KMS-11 (cell line): ENCODE data around the gene G0S2.

Source experiments
- H2AFZ ChIP-seq: fragments of 200-600 bp; sonication (generic); 2 replicates; pipeline ENCODE4 v1.6.1; 2016; ENCODE audit warnings: antibody characterized with exemption, mixed run types, low read depth
- H3K27ac ChIP-seq: fragments of 200-600 bp; sonication (generic); 2 replicates; pipeline ENCODE4 v1.6.1; 2016; ENCODE audit warnings: mild to moderate bottlenecking, mixed run types
- H3K27me3 ChIP-seq: fragments of 200-600 bp; sonication (generic); 2 replicates; pipeline ENCODE4 v1.6.1; 2017; ENCODE audit warnings: mild to moderate bottlenecking, low read depth, mixed run types, moderate library complexity; ENCODE audit not compliant: insufficient read depth
- H3K36me3 ChIP-seq: fragments of 200-600 bp; sonication (generic); 2 replicates; pipeline ENCODE4 v1.6.1; 2017; ENCODE audit warnings: mild to moderate bottlenecking, mixed run types; ENCODE audit not compliant: insufficient read depth
- H3K4me1 ChIP-seq: fragments of 200-600 bp; sonication (generic); 2 replicates; pipeline ENCODE4 v1.6.1; 2016; ENCODE audit warnings: mild to moderate bottlenecking, low read depth, mixed run types; ENCODE audit not compliant: poor library complexity, severe bottlenecking
- H3K4me2 ChIP-seq: fragments of 200-600 bp; sonication (generic); 2 replicates; pipeline ENCODE4 v1.7.0; 2016; ENCODE audit warnings: mild to moderate bottlenecking, mixed run types
- H3K4me3 ChIP-seq: fragments of 200-600 bp; sonication (generic); IDR thresholded peaks from 2 replicates; pipeline ENCODE4 v1.6.1; 2017; ENCODE audit warnings: low read depth, low read length, mixed read lengths; ENCODE audit not compliant: insufficient read depth
- H3K79me2 ChIP-seq: fragments of 200-600 bp; sonication (generic); 2 replicates; pipeline ENCODE4 v1.6.1; 2016; ENCODE audit warnings: low read depth, mixed run types; ENCODE audit not compliant: insufficient read depth
- H3K9ac ChIP-seq: fragments of 200-600 bp; sonication (generic); 2 replicates; pipeline ENCODE4 v1.6.1; 2016; ENCODE audit warnings: mild to moderate bottlenecking, mixed run types
- H4K20me1 ChIP-seq: fragments of 200-600 bp; sonication (generic); 2 replicates; pipeline ENCODE4 v1.6.1; 2016; ENCODE audit warnings: mild to moderate bottlenecking, mixed run types; ENCODE audit not compliant: insufficient read depth
- TF ChIP-seq, protein P1 (sequence below): fragments of 200-600 bp; sonication (generic); conservative IDR thresholded peaks from 2 replicates; pipeline ENCODE4 v1.6.1; 2017; ENCODE audit warnings: low read depth, mild to moderate bottlenecking, antibody characterized with exemption, low read length, moderate library complexity, mixed read lengths

The G0S2 gene

DNA sequence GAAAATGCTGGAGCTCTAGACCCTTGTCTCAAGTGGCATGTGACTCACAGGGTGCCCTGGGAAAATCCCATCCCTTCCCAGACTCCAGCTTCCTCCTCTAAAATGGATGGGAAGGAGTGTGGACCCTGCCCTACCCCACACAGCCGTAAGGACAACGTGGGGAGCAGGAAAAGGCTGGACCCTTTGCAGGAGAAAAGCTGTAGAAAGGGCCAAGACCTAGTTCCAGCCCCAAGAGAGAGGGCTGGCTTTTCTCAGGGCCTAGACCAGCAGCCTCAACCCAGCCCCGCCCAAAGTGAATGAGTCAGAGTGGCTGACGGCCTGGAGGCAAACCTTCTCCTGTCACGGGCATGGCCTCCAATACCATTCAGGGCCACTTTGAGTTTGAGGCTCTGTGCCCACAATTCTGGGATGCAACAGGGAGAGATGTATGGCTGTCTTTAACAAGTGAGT, 24.0 kb upstream of the G0S2 start:
- Histone ChIP-seq H3K4me1 (no peaks in the 10 kb centered on the region), H2AFZ (no peak overlapping the region), H3K79me2 (no peaks in the 10 kb centered on the region), H3K4me2 (no peak overlapping the region), H4K20me1 (no peaks in the 10 kb centered on the region), H3K36me3 (no peaks in the 10 kb centered on the region), H3K4me3 (no peak overlapping the region), H3K27me3 (no peaks in the 10 kb centered on the region), H3K9ac (no peak overlapping the region), H3K27ac (no peak overlapping the region)
- TF ChIP-seq, protein P1, sequence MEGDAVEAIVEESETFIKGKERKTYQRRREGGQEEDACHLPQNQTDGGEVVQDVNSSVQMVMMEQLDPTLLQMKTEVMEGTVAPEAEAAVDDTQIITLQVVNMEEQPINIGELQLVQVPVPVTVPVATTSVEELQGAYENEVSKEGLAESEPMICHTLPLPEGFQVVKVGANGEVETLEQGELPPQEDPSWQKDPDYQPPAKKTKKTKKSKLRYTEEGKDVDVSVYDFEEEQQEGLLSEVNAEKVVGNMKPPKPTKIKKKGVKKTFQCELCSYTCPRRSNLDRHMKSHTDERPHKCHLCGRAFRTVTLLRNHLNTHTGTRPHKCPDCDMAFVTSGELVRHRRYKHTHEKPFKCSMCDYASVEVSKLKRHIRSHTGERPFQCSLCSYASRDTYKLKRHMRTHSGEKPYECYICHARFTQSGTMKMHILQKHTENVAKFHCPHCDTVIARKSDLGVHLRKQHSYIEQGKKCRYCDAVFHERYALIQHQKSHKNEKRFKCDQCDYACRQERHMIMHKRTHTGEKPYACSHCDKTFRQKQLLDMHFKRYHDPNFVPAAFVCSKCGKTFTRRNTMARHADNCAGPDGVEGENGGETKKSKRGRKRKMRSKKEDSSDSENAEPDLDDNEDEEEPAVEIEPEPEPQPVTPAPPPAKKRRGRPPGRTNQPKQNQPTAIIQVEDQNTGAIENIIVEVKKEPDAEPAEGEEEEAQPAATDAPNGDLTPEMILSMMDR, result no peak

DNA sequence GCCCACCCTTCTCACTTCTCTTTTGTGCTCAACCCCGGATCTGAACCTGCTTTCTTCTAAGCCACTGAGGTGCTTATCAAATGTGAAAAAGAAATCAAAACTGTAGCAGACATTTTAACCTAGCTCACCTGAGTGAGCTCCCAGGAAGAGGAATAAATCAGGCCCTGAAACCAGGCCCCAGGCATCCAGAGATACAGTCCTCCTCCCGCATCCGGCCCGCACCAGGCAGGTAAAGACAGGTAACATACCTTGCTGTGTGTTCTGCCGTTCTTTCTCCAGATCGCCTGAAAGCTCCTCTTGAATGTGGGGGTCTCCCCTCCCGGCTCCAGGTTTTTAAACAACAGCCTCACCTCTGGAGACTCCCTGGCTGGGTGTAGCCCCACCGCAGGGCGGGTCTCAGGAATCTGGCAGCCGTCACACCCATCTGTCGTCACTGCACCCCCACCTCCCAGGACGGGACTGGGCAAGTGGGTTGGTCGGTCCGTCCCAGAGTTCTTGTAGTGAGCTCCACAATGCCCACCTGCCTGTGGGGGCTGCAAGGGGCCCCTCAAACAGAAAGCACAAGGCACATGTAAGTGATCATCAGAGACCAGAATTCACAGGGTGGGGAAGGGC, 23.0 kb upstream of the G0S2 start, which contains the start of gene LAMB3:
LAMB3 (minus strand) TSS at position 305 of the 615 bp plus-strand sequence. CDS start 1,481 bp downstream, outside the sequence.
- Histone ChIP-seq H3K4me2 (no peak within 1 kb of the TSS), H2AFZ (no peak within 1 kb of the TSS), H3K27me3 (no peaks in the 10 kb centered on the region), H3K36me3 (no peaks in the 10 kb centered on the region), H3K4me1 (no peaks in the 10 kb centered on the region), H3K79me2 (no peaks in the 10 kb centered on the region), H4K20me1 (no peaks in the 10 kb centered on the region), H3K27ac (no peak within 1 kb of the TSS), H3K9ac (no peak within 1 kb of the TSS), H3K4me3 (no peak within 1 kb of the TSS)
- TF ChIP-seq, protein P1, result no peak

DNA sequence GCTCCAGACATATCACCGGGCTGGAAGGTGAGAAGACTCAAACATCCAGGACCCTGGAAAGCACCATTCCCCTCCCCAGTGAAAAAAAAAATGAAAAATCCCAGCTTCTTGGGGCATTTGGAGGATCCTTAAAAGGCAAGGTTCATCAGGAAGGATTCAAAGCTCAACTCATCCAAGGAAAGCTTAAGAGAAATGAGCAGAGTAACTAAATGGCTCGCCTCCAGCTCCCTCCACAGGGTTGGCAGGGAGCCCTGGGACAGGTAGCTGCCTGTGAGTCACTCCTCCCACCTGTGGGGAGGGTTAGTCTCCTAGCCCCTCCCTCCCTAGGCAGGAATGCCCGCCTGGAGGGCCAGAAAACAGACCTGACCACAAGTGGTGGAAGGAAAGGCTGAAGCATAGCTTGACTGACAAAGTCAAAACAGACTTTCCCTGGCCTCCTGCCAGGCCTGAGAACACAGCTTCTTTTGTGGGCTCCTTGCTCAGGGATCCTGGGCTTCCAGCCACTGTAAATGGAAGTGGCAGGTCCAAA, 22.3 kb upstream of the G0S2 start:
- Histone ChIP-seq H3K79me2 (no peaks in the 10 kb centered on the region), H3K4me2 (no peak overlapping the region), H2AFZ (no peak overlapping the region), H4K20me1 (no peaks in the 10 kb centered on the region), H3K9ac (no peak overlapping the region), H3K27ac (no peak overlapping the region), H3K4me1 (no peaks in the 10 kb centered on the region), H3K36me3 (no peaks in the 10 kb centered on the region), H3K27me3 (no peaks in the 10 kb centered on the region), H3K4me3 (no peak overlapping the region)
- TF ChIP-seq, protein P1, result no peak

DNA sequence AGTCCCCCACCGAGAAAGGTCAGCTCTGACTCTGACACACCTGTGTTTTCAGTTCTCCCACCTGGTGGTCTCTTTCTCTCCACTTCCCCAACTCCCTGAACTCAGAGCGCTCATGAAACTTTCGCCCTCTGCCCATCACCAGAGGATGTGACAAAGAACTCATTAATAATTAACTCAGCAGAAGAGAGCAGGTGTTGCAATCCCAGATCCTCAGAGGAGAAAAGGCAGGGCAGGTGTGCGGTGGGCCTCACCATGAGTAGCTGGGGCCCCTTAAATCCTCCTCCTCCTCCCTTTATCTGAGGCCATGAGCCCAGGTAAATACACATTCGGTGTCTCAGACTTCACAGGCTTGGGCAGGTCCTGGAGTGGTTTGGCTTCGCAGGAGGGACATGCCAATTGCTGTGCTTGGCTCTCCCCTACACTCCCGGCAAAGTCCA, 21.3 kb upstream of the G0S2 start:
- no peak overlapping the region for H3K27ac ChIP-seq
- H2AFZ ChIP-seq, result no peak overlapping the region
- H3K4me2 ChIP-seq, result no peak overlapping the region
- H3K4me1 ChIP-seq, result no peaks in the 10 kb centered on the region
- TF ChIP-seq, protein P1, result no peak
- H3K4me3 ChIP-seq, result no peak overlapping the region
- no peak overlapping the region for H3K9ac ChIP-seq
- H4K20me1 ChIP-seq, result no peaks in the 10 kb centered on the region
- H3K79me2 ChIP-seq, result no peaks in the 10 kb centered on the region
- no peaks in the 10 kb centered on the region for H3K36me3 ChIP-seq
- no peaks in the 10 kb centered on the region for H3K27me3 ChIP-seq
